Measurements from ENCODE around the gene MGAT3.
A peak's percentile ranks its signal among the peaks of the same experiment; 100 is the strongest.

Gene MGAT3

DNA sequence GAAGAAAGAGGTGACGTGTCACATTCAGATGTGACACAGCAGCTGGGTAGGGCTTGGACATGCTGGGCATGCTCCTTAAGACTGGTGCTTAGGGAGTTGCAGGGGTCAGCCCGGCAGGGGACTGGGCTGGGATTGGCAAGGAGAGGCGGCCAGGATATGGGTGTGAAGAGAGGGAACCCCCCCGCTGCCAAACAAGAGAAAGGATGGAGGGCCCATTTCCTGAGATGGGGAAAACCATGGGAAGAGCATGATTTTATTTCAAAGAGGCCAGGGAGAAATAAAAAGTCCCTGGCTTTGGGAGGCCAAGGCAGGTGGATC is 68.8 kb downstream of the MGAT3 start (continued):
- no peak for TF ChIP-seq ZNF223 (tag by site-specific recombination; IDR thresholded peaks at IDR 0.05)
- TF ChIP-seq, protein P1, sequence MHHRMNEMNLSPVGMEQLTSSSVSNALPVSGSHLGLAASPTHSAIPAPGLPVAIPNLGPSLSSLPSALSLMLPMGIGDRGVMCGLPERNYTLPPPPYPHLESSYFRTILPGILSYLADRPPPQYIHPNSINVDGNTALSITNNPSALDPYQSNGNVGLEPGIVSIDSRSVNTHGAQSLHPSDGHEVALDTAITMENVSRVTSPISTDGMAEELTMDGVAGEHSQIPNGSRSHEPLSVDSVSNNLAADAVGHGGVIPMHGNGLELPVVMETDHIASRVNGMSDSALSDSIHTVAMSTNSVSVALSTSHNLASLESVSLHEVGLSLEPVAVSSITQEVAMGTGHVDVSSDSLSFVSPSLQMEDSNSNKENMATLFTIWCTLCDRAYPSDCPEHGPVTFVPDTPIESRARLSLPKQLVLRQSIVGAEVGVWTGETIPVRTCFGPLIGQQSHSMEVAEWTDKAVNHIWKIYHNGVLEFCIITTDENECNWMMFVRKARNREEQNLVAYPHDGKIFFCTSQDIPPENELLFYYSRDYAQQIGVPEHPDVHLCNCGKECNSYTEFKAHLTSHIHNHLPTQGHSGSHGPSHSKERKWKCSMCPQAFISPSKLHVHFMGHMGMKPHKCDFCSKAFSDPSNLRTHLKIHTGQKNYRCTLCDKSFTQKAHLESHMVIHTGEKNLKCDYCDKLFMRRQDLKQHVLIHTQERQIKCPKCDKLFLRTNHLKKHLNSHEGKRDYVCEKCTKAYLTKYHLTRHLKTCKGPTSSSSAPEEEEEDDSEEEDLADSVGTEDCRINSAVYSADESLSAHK (tag by site-specific recombination; IDR thresholded peaks at IDR 0.05) = no peak
- TF ChIP-seq, protein P2, sequence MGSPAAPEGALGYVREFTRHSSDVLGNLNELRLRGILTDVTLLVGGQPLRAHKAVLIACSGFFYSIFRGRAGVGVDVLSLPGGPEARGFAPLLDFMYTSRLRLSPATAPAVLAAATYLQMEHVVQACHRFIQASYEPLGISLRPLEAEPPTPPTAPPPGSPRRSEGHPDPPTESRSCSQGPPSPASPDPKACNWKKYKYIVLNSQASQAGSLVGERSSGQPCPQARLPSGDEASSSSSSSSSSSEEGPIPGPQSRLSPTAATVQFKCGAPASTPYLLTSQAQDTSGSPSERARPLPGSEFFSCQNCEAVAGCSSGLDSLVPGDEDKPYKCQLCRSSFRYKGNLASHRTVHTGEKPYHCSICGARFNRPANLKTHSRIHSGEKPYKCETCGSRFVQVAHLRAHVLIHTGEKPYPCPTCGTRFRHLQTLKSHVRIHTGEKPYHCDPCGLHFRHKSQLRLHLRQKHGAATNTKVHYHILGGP (tag by site-specific recombination; IDR thresholded peaks at IDR 0.05) = no peak
- TF ChIP-seq, protein P3, sequence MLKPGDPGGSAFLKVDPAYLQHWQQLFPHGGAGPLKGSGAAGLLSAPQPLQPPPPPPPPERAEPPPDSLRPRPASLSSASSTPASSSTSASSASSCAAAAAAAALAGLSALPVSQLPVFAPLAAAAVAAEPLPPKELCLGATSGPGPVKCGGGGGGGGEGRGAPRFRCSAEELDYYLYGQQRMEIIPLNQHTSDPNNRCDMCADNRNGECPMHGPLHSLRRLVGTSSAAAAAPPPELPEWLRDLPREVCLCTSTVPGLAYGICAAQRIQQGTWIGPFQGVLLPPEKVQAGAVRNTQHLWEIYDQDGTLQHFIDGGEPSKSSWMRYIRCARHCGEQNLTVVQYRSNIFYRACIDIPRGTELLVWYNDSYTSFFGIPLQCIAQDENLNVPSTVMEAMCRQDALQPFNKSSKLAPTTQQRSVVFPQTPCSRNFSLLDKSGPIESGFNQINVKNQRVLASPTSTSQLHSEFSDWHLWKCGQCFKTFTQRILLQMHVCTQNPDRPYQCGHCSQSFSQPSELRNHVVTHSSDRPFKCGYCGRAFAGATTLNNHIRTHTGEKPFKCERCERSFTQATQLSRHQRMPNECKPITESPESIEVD (tag by site-specific recombination; IDR thresholded peaks at IDR 0.05) = no peak
- TF ChIP-seq ZNF530 (tag by site-specific recombination; IDR thresholded peaks at IDR 0.05; ENCODE audit: low read depth) = no peak
- no peak for TF ChIP-seq ZNF366 (tag by site-specific recombination; conservative IDR thresholded peaks at IDR 0.05)
- no peak for TF ChIP-seq ZNF623 (tag by site-specific recombination; IDR thresholded peaks at IDR 0.05)
- TF ChIP-seq KLF16 (tag by site-specific recombination; IDR thresholded peaks at IDR 0.05) = no peak

DNA sequence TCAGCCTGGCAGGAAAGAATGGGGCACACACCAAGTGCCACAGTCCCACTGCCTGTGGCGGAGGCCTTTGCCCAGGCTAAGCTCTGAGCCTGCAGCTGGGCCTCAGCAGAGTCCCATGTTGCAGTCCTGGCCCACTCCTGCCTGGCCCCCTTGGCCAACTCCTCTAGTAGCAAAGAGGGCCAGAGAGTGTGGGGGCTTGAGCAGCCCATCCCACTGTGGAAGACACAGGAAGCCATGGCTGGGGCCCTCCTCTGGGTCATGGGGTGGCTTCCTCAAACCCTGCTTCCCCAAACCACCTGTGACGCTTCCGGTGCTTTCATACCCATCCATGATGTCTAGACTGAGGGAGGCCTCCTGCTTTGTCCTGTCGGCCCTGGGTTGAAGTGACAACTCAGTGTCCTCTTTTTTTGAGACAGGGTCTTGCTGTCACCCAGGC is 69.9 kb downstream of the MGAT3 start:
- ChIA-PET CTCF (interaction anchor here (0.6 to 13.7 kb wide), 6 partner anchors 11 to 547 kb away, joined by 3 to 380 read pairs (median 12); no protein-coding TSS in a partner anchor), POLR2A (interaction anchor here (0.7 to 6.1 kb wide), 7 partner anchors 9 to 209 kb away, joined by 3 to 85 read pairs (median 4); partner anchors contain the start of genes MIEF1, RPL3 and TAB1)
- peaks cover 14% of the 10 kb centered on the region for H3K4me1 ChIP-seq (ENCODE audit: control insufficient read depth, insufficient read depth, low read length)
- H3K36me3 ChIP-seq (ENCODE audit: control insufficient read depth in 2 of 2, insufficient read depth in 1 of 2, low read length in 2 of 2) = peaks cover 11 to 85% of the 10 kb centered on the region in 2 experiments; a peak in 2 of 3 replicates
- no peaks in the 10 kb centered on the region for H3K9me3 ChIP-seq (ENCODE audit: control insufficient read depth, insufficient read depth, low read depth, low read length)
- no peak overlapping the region for H3K4me3 ChIP-seq (ENCODE audit: low read depth, low read length)
- peak overlapping the region; percentile 36 for H3K27ac ChIP-seq (ENCODE audit: extremely low read depth, low read depth, low read length)
- TF ChIP-seq, protein P4, sequence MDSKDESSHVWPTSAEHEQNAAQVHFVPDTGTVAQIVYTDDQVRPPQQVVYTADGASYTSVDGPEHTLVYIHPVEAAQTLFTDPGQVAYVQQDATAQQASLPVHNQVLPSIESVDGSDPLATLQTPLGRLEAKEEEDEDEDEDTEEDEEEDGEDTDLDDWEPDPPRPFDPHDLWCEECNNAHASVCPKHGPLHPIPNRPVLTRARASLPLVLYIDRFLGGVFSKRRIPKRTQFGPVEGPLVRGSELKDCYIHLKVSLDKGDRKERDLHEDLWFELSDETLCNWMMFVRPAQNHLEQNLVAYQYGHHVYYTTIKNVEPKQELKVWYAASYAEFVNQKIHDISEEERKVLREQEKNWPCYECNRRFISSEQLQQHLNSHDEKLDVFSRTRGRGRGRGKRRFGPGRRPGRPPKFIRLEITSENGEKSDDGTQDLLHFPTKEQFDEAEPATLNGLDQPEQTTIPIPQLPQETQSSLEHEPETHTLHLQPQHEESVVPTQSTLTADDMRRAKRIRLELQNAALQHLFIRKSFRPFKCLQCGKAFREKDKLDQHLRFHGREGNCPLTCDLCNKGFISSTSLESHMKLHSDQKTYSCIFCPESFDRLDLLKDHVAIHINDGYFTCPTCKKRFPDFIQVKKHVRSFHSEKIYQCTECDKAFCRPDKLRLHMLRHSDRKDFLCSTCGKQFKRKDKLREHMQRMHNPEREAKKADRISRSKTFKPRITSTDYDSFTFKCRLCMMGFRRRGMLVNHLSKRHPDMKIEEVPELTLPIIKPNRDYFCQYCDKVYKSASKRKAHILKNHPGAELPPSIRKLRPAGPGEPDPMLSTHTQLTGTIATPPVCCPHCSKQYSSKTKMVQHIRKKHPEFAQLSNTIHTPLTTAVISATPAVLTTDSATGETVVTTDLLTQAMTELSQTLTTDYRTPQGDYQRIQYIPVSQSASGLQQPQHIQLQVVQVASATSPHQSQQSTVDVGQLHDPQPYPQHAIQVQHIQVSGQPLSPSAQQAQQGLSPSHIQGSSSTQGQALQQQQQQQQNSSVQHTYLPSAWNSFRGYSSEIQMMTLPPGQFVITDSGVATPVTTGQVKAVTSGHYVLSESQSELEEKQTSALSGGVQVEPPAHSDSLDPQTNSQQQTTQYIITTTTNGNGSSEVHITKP (tag by site-specific recombination; IDR thresholded peaks at IDR 0.05) = 0 out of 2 replicates have a peak, but pooled peaks have one; percentile 48
- TF ChIP-seq SP2 (tag by site-specific recombination; IDR thresholded peaks at IDR 0.05) (no peak), SCRT1 (tag by site-specific recombination; IDR thresholded peaks at IDR 0.05; ENCODE audit: borderline replicate concordance) (0 out of 2 replicates have a peak, but pooled peaks have one; percentile 8), HOXD13 (CRISPR knock-in tag; IDR thresholded peaks at IDR 0.05; ENCODE audit: borderline replicate concordance) (0 out of 2 replicates have a peak, but pooled peaks have one; percentile 26), IKZF3 (tag by site-specific recombination; IDR thresholded peaks at IDR 0.05) (peak; percentile 40; the same call in 1 of the 2 replicates), ZNF654 (tag by site-specific recombination; IDR thresholded peaks at IDR 0.05; ENCODE audit: low read depth) (no peak), SCRT2 (tag by site-specific recombination; IDR thresholded peaks at IDR 0.05) (peak; percentile 59; the same call in 1 of the 2 replicates), ZNF121 (tag by site-specific recombination; IDR thresholded peaks at IDR 0.05) (no peak)
- TF ChIP-seq, protein P5, sequence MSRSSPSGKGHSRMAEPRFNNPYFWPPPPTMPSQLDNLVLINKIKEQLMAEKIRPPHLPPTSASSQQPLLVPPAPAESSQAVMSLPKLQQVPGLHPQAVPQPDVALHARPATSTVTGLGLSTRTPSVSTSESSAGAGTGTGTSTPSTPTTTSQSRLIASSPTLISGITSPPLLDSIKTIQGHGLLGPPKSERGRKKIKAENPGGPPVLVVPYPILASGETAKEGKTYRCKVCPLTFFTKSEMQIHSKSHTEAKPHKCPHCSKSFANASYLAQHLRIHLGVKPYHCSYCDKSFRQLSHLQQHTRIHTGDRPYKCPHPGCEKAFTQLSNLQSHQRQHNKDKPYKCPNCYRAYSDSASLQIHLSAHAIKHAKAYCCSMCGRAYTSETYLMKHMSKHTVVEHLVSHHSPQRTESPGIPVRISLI (tag by site-specific recombination; IDR thresholded peaks at IDR 0.05) = 0 out of 2 replicates have a peak, but pooled peaks have one; percentile 44
